RWPE2 (cell line): ENCODE results near the gene UGT2A2.

Experiments
- ATAC-seq: fragments of 200-7000 bp; cut with Tn5 transposase; 3 replicates; pipeline ENCODE4 v1.9.1; 2021; ENCODE audit warnings: low read depth
- DNase-seq: peaks from one replicate; pipeline ENCODE4 v3.0.0-alpha.2; 2020; ENCODE audit warnings: low spot score
- H3K27ac ChIP-seq: fragments of 450-650 bp; 2 replicates; pipeline ENCODE4 v1.5.1; 2017; ENCODE audit warnings: mild to moderate bottlenecking; ENCODE audit not compliant: poor library complexity, severe bottlenecking
- H3K27me3 ChIP-seq: fragments of 250-450 bp; sonication (Bioruptor Pico); 2 replicates; pipeline ENCODE4 v1.5.1; 2021; ENCODE audit warnings: mild to moderate bottlenecking, moderate library complexity; ENCODE audit not compliant: insufficient read depth, poor library complexity, severe bottlenecking
- H3K36me3 ChIP-seq: fragments of 250-450 bp; sonication (Bioruptor Pico); 2 replicates; pipeline ENCODE4 v1.5.1; 2020; ENCODE audit warnings: low read depth, mild to moderate bottlenecking, moderate library complexity
- H3K4me1 ChIP-seq: fragments of 250-450 bp; sonication (Bioruptor Pico); 2 replicates; pipeline ENCODE4 v1.5.1; 2021; ENCODE audit warnings: mild to moderate bottlenecking, moderate library complexity; ENCODE audit not compliant: insufficient read depth, poor library complexity, severe bottlenecking
- H3K4me3 ChIP-seq: fragments of 250-450 bp; sonication (Bioruptor Pico); 2 replicates; pipeline ENCODE4 v1.5.1; 2021; ENCODE audit warnings: mild to moderate bottlenecking, moderate library complexity; ENCODE audit not compliant: severe bottlenecking
- H3K9me3 ChIP-seq: fragments of 250-450 bp; sonication (Bioruptor Pico); 2 replicates; pipeline ENCODE4 v1.5.1; 2021; ENCODE audit warnings: mild to moderate bottlenecking, moderate library complexity; ENCODE audit not compliant: severe bottlenecking
- TF ChIP-seq, protein P1 (sequence below): fragments of 450-650 bp; IDR thresholded peaks from one replicate; pipeline ENCODE4 v1.5.1; 2017; ENCODE audit warnings: mild to moderate bottlenecking, moderate library complexity; ENCODE audit not compliant: poor library complexity, severe bottlenecking

UGT2A2 gene

DNA sequence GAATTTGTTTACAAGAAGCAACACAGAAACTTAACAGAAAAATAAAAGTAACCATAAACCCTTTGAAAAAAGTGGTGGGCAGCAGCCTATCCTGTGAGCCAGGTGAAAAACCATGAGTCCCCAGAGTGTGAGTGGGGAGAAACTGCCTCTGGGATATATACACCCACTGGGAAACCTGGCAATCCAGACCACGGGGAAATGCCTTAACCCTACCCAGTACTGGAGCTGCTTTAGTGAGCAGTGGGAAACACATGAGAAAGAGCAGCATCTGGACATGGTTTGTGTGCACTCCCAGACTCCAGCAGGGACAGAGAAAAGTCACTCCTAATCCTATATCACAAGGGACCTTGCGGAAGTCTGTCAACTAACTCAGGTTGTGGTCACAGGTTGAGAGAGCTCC lies 39.4 kb downstream of the UGT2A2 start:
- H3K27me3 ChIP-seq: no peaks in the 10 kb centered on the region
- TF ChIP-seq, protein P1, sequence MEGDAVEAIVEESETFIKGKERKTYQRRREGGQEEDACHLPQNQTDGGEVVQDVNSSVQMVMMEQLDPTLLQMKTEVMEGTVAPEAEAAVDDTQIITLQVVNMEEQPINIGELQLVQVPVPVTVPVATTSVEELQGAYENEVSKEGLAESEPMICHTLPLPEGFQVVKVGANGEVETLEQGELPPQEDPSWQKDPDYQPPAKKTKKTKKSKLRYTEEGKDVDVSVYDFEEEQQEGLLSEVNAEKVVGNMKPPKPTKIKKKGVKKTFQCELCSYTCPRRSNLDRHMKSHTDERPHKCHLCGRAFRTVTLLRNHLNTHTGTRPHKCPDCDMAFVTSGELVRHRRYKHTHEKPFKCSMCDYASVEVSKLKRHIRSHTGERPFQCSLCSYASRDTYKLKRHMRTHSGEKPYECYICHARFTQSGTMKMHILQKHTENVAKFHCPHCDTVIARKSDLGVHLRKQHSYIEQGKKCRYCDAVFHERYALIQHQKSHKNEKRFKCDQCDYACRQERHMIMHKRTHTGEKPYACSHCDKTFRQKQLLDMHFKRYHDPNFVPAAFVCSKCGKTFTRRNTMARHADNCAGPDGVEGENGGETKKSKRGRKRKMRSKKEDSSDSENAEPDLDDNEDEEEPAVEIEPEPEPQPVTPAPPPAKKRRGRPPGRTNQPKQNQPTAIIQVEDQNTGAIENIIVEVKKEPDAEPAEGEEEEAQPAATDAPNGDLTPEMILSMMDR: no peak
- H3K4me1 ChIP-seq: no peaks in the 10 kb centered on the region
- ATAC-seq (no peak), DNase-seq (no peak)
- H3K4me3 ChIP-seq: no peak overlapping the region
- no peaks in the 10 kb centered on the region for H3K36me3 ChIP-seq
- no peaks in the 10 kb centered on the region for H3K9me3 ChIP-seq
- no peak overlapping the region for H3K27ac ChIP-seq

DNA sequence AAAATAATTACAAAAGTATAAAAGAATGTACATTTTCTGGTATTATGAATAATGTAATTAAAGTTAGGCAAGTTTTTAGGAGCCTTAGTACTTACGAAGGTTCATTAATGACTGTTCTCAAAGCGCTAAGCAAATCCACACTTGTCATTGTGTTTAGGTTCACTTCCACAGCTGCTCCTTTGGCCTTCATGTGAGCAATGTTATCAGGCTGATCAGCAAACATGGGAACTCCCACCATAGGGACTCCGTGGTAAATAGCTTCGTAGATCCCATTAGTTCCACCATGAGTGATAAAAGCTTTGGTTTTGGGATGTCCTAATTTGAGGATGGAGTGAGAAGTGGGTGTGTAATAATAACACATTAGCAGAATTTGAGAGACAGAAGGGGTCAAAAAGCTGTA lies 45.1 kb downstream of the UGT2A2 start:
- TF ChIP-seq, protein P1: no peak
- Histone ChIP-seq H3K36me3 (no peaks in the 10 kb centered on the region), H3K4me3 (no peak overlapping the region), H3K4me1 (no peaks in the 10 kb centered on the region), H3K9me3 (no peaks in the 10 kb centered on the region), H3K27me3 (no peaks in the 10 kb centered on the region), H3K27ac (no peak overlapping the region)
- no peak for ATAC-seq
- no peak for DNase-seq

DNA sequence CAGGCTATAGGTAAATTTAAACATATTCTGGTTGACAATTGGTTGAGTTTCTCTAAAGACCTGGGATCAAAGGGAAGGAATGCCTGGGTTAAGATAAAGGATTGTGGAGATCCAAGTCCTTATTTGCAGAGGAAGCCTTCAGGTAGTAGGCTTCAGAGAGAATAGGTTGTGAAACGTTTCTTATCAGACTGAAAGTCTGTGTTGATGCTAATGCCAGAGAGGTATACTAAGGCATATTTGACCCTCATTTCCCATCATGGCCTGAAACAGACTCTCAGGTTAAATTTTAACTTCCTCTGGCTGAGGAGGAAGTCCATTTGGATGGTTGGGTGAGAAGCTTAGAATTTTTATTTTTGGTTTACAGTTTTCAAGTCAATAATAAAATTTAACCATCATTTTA lies 48.1 kb downstream of the UGT2A2 start:
- H3K9me3 ChIP-seq: no peaks in the 10 kb centered on the region
- DNase-seq (no peak), ATAC-seq (no peak)
- TF ChIP-seq, protein P1: no peak
- no peaks in the 10 kb centered on the region for H3K4me1 ChIP-seq
- no peaks in the 10 kb centered on the region for H3K27me3 ChIP-seq
- no peak overlapping the region for H3K27ac ChIP-seq
- no peaks in the 10 kb centered on the region for H3K36me3 ChIP-seq
- no peak overlapping the region for H3K4me3 ChIP-seq

DNA sequence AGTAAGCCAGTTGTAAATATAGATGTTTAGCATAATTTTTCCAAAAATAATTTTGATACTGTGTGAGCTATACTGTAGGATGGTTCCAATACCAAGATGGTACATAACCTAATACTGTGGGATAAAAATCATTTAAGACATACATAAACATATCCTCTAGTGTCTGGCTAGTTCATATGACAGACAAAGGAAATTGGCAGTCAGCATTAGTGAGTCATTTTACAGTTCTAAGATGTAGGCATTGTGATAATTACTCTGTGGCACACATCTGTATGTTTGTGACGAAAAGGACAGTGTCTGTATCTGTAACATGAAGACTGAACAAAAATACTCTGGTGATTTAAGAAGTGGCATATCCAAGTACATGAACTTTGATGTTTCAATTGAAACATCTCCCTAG lies 49.6 kb downstream of the UGT2A2 start:
- ATAC-seq (no peak), DNase-seq (no peak)
- H3K27ac ChIP-seq: no peak overlapping the region
- H3K4me1 ChIP-seq: no peaks in the 10 kb centered on the region
- no peaks in the 10 kb centered on the region for H3K27me3 ChIP-seq
- no peaks in the 10 kb centered on the region for H3K9me3 ChIP-seq
- no peak overlapping the region for H3K4me3 ChIP-seq
- no peaks in the 10 kb centered on the region for H3K36me3 ChIP-seq
- TF ChIP-seq, protein P1: no peak

DNA sequence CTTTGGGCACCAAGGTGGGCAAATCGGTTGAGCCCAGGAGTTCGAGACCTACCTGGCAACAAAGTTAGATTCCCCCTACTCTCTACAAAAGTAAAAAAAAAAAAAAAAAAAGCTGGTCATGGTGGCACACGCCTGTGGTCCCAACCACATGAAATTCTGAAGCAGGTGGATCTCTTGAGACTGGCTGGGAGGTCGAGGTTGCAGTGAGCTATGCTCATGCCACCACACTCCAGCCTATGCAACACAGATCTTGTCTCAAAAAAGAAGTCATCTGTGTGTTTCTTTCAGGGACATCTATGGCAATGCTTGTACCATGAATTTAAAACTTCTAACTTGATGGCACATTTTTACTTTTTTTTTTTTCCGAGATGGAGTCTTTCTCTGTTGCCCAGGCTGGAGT lies 55.3 kb downstream of the UGT2A2 start:
- no peak for ATAC-seq
- TF ChIP-seq, protein P1: no peak
- H3K4me1 ChIP-seq: no peaks in the 10 kb centered on the region
- no peaks in the 10 kb centered on the region for H3K27me3 ChIP-seq
- no peak overlapping the region for H3K27ac ChIP-seq
- no peak for DNase-seq
- H3K4me3 ChIP-seq: no peak overlapping the region
- no peaks in the 10 kb centered on the region for H3K9me3 ChIP-seq
- no peaks in the 10 kb centered on the region for H3K36me3 ChIP-seq
